Umbilical cord (tissue), 2 donors: ENCODE results near the gene SLC35E1. TPM values are rescaled to one million over a fixed set of nuclear protein-coding genes. Genes with fewer than 3 reads are reported as not detected.

Experiments used
- DNase-seq: peaks from one replicate; pipeline ENCODE4 v3.0.0-alpha.2; 2015; ENCODE audit warnings: low spot score
- total RNA-seq: library from RNA; depleted of rRNA; stranded (reverse); fragments of >200 nt; gene quantifications from one replicate; pipeline ENCODE4 v1.2.3, GENCODE V29; 2014; ENCODE audit warnings: low replicate concordance; ENCODE audit not compliant: insufficient read depth

The SLC35E1 gene
- total RNA-seq, result 25.5 TPM

DNA sequence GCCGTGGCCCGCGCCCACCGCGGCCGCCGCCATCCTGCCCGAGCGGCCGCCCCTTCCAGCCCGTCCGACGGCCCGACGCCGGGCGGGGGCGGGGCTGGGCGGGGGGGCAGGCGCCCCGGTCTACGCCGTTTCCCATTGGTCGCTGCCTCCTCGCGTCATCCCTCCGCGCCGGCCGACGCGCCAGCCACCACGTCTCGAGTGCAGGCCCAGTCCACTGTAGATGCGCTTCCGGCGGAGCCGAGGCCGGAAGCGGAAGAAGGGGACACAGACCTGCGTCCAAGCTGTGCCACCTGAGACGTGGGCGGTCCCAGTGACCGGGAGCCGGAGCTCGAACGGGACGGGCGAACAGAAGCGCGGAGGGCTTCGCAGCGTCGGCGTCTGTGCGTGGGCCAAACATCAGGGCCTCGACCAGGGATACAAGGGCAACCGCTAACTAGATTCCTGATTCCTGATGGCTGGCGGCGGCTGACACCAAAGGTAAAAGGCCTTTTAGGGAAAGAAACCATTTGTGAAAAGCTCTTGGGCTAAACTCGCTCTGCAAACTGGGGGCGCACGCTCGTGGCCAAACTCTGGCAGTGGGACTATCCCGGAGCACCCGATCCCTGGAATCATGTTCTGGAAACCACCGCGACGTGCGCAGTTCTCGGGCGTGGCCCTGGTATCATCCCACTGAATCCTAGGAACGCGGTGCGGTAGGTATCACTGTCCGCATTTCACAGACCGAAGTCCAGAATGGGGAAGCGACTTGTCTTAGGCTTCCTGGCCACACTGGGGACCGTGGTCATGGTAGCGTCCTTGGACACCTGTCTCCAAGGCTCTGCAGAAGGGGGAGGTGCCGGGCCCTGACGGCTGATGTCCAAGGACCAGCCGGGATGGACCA lies at the start of gene SLC35E1:
Gene SLC35E1, minus strand, starts transcription at position 84 of the 880 bp plus-strand sequence. Its CDS starts 51 bp downstream, at position 33.
- peak; percentile 98 for DNase-seq

DNA sequence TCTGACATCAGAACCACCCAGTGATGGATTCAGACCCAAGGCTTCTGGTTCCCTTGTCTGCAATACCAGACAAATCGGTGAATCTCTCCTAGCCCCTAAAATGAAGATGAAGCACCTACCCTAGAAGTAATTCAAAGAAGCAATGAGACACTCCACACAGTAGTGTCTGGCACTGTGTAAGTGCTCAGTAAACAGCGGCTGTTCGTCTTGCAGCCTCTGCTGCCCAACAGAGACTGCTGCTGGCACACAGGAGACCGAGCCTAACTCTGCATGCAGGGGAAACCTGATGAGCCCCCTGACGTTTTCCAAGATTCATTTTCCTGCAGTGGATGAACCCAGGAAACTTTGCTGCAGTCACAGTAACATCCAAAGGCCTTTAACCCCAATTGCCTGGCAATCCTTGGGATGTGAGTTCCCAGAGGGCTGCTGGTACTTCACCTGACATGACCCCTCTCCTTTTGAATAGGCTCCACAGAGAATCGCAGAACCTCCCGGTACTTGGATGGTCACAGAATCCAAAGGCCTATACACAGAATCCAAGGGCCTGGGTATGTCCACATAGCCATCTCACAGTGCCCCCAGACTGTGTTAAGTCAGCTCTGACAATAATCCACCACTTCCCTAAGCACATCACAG lies 49.1 kb upstream of the SLC35E1 start:
- DNase-seq, result no peak

- no peak for DNase-seq
These were observed 48.4 kb upstream of the SLC35E1 start for GRCh38 chr19:16620584-16620983.

DNA sequence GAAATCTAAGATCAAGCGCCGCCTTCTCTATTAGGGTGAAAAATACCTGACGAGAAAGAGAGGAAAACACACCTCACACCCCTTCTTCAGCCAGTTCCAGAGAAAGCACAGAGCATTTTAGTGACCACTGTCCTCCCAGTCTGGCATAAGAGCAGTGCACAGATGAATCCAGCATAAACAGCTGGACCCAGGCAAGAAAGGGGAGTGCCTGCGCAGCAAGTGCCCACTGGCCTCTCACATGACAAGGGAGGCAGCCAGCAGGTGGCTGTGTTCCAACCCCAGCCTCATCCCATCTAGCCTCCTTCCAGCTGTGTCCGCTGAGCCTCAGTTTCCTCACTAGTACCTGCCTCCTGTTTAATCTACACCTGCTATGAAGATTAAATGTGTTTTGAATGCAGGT lies 47.8 kb upstream of the SLC35E1 start:
- no peak for DNase-seq

DNA sequence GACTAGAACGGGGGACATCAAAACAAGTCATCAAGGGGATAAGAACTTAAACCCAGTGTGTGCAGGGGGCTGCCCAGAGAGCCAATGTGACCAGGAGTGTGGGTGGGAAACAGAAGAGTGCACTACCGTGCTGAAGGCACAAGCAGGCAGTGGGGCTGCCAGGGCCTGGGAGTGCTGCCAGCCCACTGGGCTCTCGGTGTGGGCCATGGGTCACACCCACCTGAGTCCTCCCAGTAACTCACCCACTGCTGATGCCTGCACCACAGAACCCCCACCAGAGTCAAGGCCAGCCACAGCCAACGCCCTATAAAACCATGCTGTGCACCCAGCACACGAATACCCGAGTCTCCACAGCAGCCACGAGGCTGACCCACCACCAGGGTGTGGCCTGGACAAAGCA lies 47.2 kb upstream of the SLC35E1 start:
- no peak for DNase-seq

GRCh38 chr19:16618248-16618647 lies 46.0 kb upstream of the SLC35E1 start:
- DNase-seq, result no peak

GRCh38 chr19:16615808-16616207 lies 43.6 kb upstream of the SLC35E1 start:
- no peak for DNase-seq

GRCh38 chr19:16614941-16615340 lies 42.7 kb upstream of the SLC35E1 start:
- DNase-seq, result peak; percentile 10

DNA sequence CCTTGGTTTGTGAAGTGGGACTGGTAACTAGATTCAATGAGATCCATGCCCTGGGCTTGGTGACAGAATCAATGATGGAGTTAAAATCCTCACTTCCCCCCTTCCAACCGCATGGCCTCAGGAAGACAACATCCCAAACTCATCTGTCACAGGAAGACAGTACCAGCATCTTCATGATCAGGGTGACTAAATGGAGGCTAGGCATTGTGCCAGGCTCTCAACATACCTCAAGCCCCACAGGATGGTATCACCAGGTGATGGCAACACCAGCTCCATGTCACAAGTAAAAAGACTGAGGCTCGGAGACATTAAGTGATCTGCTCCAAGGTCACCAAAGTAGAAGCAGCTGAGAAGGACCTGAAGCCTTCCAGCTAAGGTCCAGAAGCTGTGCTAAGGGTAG lies 41.6 kb upstream of the SLC35E1 start:
- no peak for DNase-seq

DNA sequence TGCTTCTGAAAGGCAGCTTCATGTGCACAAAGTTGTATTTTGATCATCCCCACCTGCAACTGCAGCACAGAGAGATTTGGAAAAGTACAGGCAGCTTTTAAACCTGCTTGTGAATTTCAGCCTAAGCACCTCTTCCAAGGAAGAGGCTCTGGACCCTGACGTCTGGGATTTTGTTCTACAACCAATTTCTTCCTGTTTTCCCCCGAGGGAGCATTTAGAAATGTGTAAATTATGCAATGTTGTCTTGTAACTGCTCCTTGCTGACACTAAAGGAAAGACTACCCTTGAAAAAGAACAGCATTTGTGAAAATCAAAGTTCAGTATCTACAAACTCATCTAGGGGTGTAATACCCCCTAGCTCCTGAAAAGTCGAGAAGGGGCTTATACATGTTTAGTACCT lies 40.4 kb upstream of the SLC35E1 start:
- DNase-seq, result no peak

DNA sequence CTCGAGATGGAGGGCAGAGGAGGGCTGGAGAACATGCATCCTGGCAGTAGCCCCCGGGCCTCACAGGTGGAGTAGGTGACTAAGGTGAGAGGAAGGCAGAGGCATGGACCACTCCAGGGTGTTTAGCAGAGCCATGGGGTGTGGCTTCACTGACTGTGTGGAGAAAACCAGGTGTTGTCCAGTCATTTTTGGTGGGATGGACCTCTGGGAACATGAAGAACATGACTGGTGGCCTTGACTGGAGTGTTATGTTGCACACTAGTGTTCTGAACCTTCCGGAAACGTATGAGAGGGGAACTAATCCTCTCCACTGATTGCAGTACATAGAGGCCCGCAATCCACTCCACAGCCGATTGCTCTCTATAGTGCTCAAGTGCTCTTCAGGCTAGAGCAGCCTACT lies 38.9 kb upstream of the SLC35E1 start:
- no peak for DNase-seq

- no peak for DNase-seq
These were observed 37.4 kb upstream of the SLC35E1 start for GRCh38 chr19:16609511-16610200.

DNA sequence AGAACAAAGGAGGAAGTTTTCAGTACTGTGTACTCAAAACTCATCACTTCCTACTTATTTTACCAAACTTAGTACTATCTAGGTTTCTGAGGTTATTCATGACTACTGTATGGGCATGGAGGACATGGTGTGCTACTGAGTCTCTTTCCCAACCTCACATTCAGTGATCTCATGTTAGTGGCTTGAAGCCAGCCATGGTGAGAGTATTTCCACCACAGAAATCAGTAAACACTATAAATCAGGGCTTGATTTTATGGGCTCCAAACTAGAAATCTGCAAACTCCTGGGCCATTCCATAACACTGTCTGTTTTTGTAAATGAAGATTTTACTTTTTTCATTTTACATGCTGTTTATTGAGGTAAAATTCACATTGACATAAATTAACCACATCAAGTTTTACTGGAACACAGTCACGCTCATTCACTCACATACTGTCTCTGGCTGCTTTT lies 36.1 kb upstream of the SLC35E1 start:
- peak; percentile 52 for DNase-seq

DNA sequence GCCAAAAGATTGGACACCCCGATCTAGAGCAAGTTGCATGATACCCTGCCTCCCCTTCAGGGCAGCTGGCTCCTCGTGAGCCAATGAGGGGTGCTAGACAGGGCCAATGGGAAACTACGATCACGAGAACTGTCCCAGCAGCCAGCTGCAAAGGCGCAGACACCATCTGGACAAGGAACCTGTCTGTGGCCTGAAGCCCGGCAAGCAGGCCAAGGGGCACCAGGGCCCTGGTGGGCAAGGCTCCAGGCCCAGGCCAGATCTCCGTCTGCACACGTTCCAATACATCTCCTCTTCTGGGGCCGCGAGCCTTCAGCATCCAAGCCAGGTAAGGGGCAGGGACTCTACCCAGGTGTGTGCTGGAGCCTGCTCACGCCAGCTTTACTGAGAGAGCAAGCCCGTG lies 35.6 kb upstream of the SLC35E1 start:
- DNase-seq, result no peak

GRCh38 chr19:16605553-16605994 lies 33.4 kb upstream of the SLC35E1 start:
- DNase-seq, result no peak

GRCh38 chr19:16605115-16605514 lies 32.9 kb upstream of the SLC35E1 start:
- no peak for DNase-seq

GRCh38 chr19:16604615-16605014 lies 32.4 kb upstream of the SLC35E1 start:
- no peak for DNase-seq

- no peak for DNase-seq
These were observed 30.9 kb upstream of the SLC35E1 start for GRCh38 chr19:16603090-16603489.

- no peak for DNase-seq
These were observed 29.3 kb upstream of the SLC35E1 start for GRCh38 chr19:16601378-16602052.

- no peak for DNase-seq
These were observed 28.6 kb upstream of the SLC35E1 start for GRCh38 chr19:16600824-16601223.

DNA sequence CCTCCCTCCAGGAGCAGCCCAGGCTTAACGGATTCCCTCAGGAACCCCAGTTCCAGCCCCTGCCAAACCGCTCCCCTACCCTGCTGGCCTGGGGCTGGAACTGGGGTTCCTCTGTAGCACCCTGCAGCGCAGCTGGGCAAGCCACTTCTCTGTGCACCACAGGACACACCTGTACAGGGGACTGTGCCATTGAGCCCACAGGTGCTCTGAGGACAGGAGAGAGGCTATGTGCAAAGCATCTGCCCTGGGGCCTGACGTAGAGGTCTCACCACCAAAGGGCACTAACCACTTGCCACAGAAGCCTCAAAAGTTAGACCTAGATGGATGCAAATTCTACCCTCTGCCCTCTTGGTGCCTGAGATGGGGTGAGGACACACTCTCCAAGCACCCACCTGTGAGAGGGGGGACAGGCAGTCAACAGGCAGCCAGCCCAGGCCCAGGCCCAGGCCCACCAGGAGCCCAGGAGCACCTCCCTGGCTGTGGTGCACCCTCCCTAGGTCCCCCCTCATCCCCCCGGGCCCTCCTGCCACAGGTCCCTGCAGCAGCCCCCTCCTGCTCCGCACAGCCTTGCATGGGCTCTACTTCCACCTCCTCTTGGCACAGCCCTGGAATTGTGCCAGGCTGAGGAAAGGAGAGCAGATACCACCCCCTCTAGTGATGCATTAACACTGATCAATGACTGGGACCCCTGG lies 27.6 kb upstream of the SLC35E1 start:
- DNase-seq, result no peak
